Prostate gland (tissue), 2 donors: ENCODE data around the gene ZC3H10.

Experiments used
- CTCF ChIP-seq, 4 experiments: fragments of 200-600 bp in 2 of 4; fragments of 450-650 bp in 2 of 4; sonication (generic) in 2 of 4; IDR thresholded peaks; 1 replicate in 3 of 4; 2 replicates in 1 of 4; pipeline ENCODE4 v1.5.1; 2016 to 2019; ENCODE audit warnings: antibody characterized with exemption in 4 of 4, mild to moderate bottlenecking in 2 of 4, moderate library complexity in 2 of 4
- POLR2A ChIP-seq: fragments of 450-650 bp; IDR thresholded peaks from one replicate; pipeline ENCODE4 v1.6.1; 2016; ENCODE audit warnings: antibody characterized with exemption, mild to moderate bottlenecking
- POLR2AphosphoS5 ChIP-seq: sonication (generic); formaldehyde crosslinking; IDR thresholded peaks from one replicate; pipeline ENCODE4 v1.6.1; 2017; ENCODE audit warnings: antibody characterized with exemption

- TF ChIP-seq CTCF (IDR thresholded peaks at IDR 0.05) (peak in 1 of 4 experiments; percentile 6), POLR2A (peak; percentile 47), POLR2AphosphoS5 (peak; percentile 43)
Observed at GRCh38 chr12:56129206-56129941, 11.3 kb downstream of the ZC3H10 start.
